H7 (cell line): ENCODE measurements around the gene NR5A2. TPM values are rescaled to one million over a fixed set of nuclear protein-coding genes. Genes with fewer than 3 reads are reported as not detected.

ENCODE experiments used
- DNase-seq: peaks from one replicate; pipeline ENCODE4 v3.0.0; 2012
- H3K27me3 ChIP-seq: 2 replicates; pipeline ENCODE4 v1.6.0; 2011; ENCODE audit warnings: mild to moderate bottlenecking, low read length; ENCODE audit not compliant: control insufficient read depth, insufficient read depth
- H3K36me3 ChIP-seq: replicated peaks from 2 replicates; pipeline ENCODE4 v1.5.1; 2011; ENCODE audit warnings: low read length; ENCODE audit not compliant: control insufficient read depth, insufficient read depth
- H3K4me3 ChIP-seq: 2 replicates; pipeline ENCODE4 v1.5.1; 2011; ENCODE audit warnings: low read depth, mild to moderate bottlenecking, control low read depth, low read length, moderate library complexity; ENCODE audit not compliant: insufficient read depth
- total RNA-seq: library from RNA; depleted of rRNA; stranded (reverse); fragments of >200 nt; shearing (Covaris generic); gene quantifications from 2 replicates; pipeline ENCODE4 v1.2.3, GENCODE V29; 2014

NR5A2 gene
- total RNA-seq, 1 experiment from 2014 or later = 13.2 TPM

DNA sequence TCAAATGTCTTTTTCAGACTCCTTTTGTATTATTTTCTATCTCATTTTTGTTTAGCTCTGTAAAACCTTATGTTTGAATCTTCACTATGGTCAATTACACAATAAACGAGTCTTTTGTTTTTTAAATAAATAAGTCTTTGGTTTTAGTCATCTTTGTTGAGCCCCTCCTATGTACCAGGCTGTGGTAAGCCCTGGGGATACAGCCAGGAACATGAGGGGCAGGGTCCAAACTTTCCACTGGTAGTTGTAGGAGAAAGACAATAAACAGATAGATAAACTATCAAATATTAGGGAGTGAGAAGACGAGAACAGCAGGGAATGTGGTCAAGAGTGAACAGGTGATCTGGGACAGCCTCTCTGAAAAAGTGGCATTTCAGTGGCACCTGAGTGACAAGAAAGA, 195.7 kb downstream of the NR5A2 start:
- no peak for DNase-seq
- Histone ChIP-seq H3K27me3 (no peaks in the 10 kb centered on the region; the same call in 1 of the 2 replicates), H3K4me3 (no peak overlapping the region), H3K36me3 (no peaks in the 10 kb centered on the region)

DNA sequence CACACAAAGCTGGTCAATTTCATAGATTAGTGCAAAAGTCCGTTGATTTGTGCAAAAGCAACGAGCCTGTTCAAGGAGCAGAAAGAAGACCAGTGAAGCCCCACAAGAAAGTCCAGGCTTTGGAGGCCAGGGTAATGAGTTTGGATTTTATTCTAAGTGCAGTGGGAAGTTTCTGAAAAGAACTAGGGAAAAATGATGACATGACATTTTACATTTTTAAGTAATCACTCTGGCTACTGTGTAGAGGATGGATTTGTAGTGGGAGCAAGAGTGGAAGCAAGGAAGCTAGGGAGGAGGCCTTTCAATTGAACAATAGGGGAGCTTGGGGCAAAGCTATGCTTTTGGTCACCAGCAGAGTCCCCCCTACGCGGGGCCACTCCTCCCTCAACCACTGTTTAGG, 196.1 kb downstream of the NR5A2 start:
- no peaks in the 10 kb centered on the region for H3K36me3 ChIP-seq
- no peak for DNase-seq
- H3K27me3 ChIP-seq = no peaks in the 10 kb centered on the region; the same call in 1 of the 2 replicates
- H3K4me3 ChIP-seq = no peak overlapping the region

DNA sequence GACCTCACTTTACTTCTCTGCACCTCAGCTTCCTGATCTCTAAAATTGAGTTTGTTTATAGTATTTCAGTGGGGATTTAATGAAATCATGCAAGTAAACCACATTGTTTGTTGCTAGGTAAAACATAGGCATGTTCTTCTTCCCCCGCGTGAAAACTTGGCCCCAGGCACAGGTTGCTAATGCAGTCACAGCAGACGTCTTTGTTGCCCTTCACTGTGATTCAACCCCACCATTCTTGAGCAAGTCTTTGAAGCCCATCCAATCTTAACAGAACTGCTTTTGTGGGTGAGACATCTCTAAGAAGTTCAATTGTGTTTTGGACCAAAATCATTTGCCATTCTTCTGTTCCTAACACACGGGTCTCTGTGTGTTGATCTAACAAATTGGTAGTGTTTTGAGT, 196.8 kb downstream of the NR5A2 start:
- DNase-seq = no peak
- no peaks in the 10 kb centered on the region for H3K36me3 ChIP-seq
- H3K4me3 ChIP-seq = no peak overlapping the region
- no peaks in the 10 kb centered on the region; the same call in 1 of the 2 replicates for H3K27me3 ChIP-seq

DNA sequence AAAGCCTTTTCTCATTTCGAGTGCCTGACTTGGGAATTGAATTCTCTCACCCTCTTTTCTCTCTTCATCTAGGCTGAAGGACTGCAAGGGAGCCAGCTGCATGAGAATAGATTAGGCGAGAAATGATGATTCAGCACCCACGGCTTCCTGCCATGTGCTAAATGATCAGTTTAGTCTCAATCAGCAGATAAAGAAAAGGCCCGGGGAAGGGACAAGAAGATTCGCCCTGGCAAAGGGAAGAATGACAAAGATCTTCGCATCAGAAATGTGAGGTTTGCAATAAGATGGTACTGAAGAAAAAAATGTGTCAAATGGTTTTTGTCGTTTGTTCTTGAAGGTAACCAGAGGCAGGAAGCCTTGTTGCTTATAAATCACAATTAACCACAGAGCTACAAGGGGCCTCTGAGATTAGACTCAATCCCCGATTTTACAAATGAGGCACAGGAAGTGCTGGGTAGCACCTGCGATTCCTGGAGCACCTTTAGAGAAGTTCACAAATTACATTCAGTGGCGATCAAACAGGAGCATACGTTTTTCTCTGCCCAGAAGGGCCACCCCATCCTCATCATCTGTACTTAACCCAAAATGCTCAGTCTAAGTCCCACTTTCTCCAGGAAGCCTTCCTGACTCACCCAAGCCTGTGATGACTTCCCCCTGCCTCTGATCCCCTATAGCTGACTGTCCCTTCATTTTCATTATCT, 198.9 kb downstream of the NR5A2 start:
- DNase-seq = peak; percentile 28
- no peak overlapping the region for H3K4me3 ChIP-seq
- no peaks in the 10 kb centered on the region for H3K36me3 ChIP-seq
- no peaks in the 10 kb centered on the region for H3K27me3 ChIP-seq

DNA sequence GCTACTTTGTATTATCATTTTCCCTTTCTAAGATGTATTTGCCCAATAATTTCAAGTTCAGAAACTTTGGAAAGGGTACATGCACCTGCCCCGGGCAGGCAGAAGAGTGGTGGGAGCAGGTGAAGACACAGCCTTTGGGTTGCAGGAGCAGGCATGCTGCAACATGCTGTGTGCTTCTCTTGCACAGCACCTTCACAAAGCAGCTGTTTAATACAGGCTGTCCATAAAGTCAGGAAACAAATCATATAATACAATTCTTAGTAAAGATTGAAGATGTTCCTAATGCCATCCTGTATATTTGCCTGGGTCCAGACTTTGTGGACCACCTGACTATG, 199.4 kb downstream of the NR5A2 start:
- DNase-seq = no peak
- no peaks in the 10 kb centered on the region for H3K36me3 ChIP-seq
- H3K4me3 ChIP-seq = no peak overlapping the region
- no peaks in the 10 kb centered on the region for H3K27me3 ChIP-seq
